Measurements from ENCODE around the gene TCF4.

- TF ChIP-seq, protein P1, sequence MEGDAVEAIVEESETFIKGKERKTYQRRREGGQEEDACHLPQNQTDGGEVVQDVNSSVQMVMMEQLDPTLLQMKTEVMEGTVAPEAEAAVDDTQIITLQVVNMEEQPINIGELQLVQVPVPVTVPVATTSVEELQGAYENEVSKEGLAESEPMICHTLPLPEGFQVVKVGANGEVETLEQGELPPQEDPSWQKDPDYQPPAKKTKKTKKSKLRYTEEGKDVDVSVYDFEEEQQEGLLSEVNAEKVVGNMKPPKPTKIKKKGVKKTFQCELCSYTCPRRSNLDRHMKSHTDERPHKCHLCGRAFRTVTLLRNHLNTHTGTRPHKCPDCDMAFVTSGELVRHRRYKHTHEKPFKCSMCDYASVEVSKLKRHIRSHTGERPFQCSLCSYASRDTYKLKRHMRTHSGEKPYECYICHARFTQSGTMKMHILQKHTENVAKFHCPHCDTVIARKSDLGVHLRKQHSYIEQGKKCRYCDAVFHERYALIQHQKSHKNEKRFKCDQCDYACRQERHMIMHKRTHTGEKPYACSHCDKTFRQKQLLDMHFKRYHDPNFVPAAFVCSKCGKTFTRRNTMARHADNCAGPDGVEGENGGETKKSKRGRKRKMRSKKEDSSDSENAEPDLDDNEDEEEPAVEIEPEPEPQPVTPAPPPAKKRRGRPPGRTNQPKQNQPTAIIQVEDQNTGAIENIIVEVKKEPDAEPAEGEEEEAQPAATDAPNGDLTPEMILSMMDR (IDR thresholded peaks at IDR 0.05): no peak
- TF ChIP-seq POLR2A (IDR thresholded peaks at IDR 0.05): no peak
These were observed 49.2 kb upstream of the TCF4 start for GRCh38 chr18:55637204-55637603.
